ENCODE results near the gene BMP7.
"Not testable (repeated sequence)": the region's sequence is repeated elsewhere in the genome, so short reads cannot be mapped to it uniquely, and the experiment has no call there.

BMP7 gene

GRCh38 chr20:57191265-57191638 lies 75.2 kb downstream of the BMP7 start:
- not testable (repeated sequence) for H3K9ac ChIP-seq (ENCODE audit: low read length); H3K4ac ChIP-seq (ENCODE audit: low read depth, low read length); H2AFZ ChIP-seq (ENCODE audit: insufficient read depth, low read length, poor library complexity); H3K4me2 ChIP-seq (ENCODE audit: low read length); H3K4me3 ChIP-seq (ENCODE audit: low read depth, low read length); H3K4me1 ChIP-seq (ENCODE audit: control insufficient read depth in 1 of 2, insufficient read depth in 2 of 2, low read length in 2 of 2); H3K27me3 ChIP-seq (ENCODE audit: insufficient read depth, low read length); H3K18ac ChIP-seq (ENCODE audit: low read length); H3K9me3 ChIP-seq (ENCODE audit: insufficient read depth, low read depth, low read length); H3K27ac ChIP-seq (ENCODE audit: low read depth, low read length); H2BK12ac ChIP-seq (ENCODE audit: low read length); H4K12ac ChIP-seq (ENCODE audit: low read depth, low read length); H3K14ac ChIP-seq (ENCODE audit: low read length); DNase-seq; H2BK120ac ChIP-seq (ENCODE audit: insufficient read depth, low read length, poor library complexity); H4K8ac ChIP-seq (ENCODE audit: low read depth, low read length); H2BK5ac ChIP-seq (ENCODE audit: low read depth, low read length, poor library complexity); H3K36me3 ChIP-seq (ENCODE audit: control insufficient read depth in 1 of 2, insufficient read depth in 2 of 2, low read length in 2 of 2); H3K79me2 ChIP-seq (ENCODE audit: control insufficient read depth, insufficient read depth, low read length, poor library complexity); H3K79me1 ChIP-seq (ENCODE audit: low read length); H4K91ac ChIP-seq (ENCODE audit: low read depth, low read length); H3K23ac ChIP-seq (ENCODE audit: low read length); H2AK5ac ChIP-seq (ENCODE audit: low read length)
- no CpG with 5 or more reads among the region's 8 CpGs for WGBS (ENCODE audit: extremely low coverage, insufficient coverage, insufficient read length)

GRCh38 chr20:57190536-57191264 lies 75.7 kb downstream of the BMP7 start:
- Histone ChIP-seq H4K91ac (ENCODE audit: low read depth, low read length) (no peak overlapping the region), H3K4me1 (ENCODE audit: control insufficient read depth in 1 of 2, insufficient read depth in 2 of 2, low read length in 2 of 2) (no peaks in the 10 kb centered on the region), H4K12ac (ENCODE audit: low read depth, low read length) (no peak overlapping the region), H4K8ac (ENCODE audit: low read depth, low read length) (no peak overlapping the region), H3K79me1 (ENCODE audit: low read length) (no peaks in the 10 kb centered on the region), H3K36me3 (ENCODE audit: control insufficient read depth in 1 of 2, insufficient read depth in 2 of 2, low read length in 2 of 2) (no peaks in the 10 kb centered on the region), H3K4me2 (ENCODE audit: low read length) (no peak overlapping the region), H3K27ac (ENCODE audit: low read depth, low read length) (no peak overlapping the region), H2BK120ac (ENCODE audit: insufficient read depth, low read length, poor library complexity) (no peak overlapping the region), H2BK5ac (ENCODE audit: low read depth, low read length, poor library complexity) (no peak overlapping the region), H3K9me3 (ENCODE audit: insufficient read depth, low read depth, low read length) (peaks cover 2% of the 10 kb centered on the region), H3K79me2 (ENCODE audit: control insufficient read depth, insufficient read depth, low read length, poor library complexity) (no peaks in the 10 kb centered on the region), H3K4ac (ENCODE audit: low read depth, low read length) (no peak overlapping the region), H3K23ac (ENCODE audit: low read length) (no peak overlapping the region), H3K4me3 (ENCODE audit: low read depth, low read length) (no peak overlapping the region), H2AK5ac (ENCODE audit: low read length) (no peak overlapping the region), H2BK12ac (ENCODE audit: low read length) (no peak overlapping the region), H3K9ac (ENCODE audit: low read length) (no peak overlapping the region), H2AFZ (ENCODE audit: insufficient read depth, low read length, poor library complexity) (no peak overlapping the region), H3K27me3 (ENCODE audit: insufficient read depth, low read length) (no peaks in the 10 kb centered on the region), H3K14ac (ENCODE audit: low read length) (no peak overlapping the region), H3K18ac (ENCODE audit: low read length) (no peak overlapping the region)
- no peak for DNase-seq
- whole genome bisulfite sequencing (ENCODE audit: extremely low coverage, insufficient coverage, insufficient read length), result no CpG with 5 or more reads among the region's 17 CpGs

GRCh38 chr20:57189713-57190112 lies 76.7 kb downstream of the BMP7 start:
- WGBS (ENCODE audit: extremely low coverage, insufficient coverage, insufficient read length), result no CpG with 5 or more reads among the region's 5 CpGs

GRCh38 chr20:57188576-57189079 lies 77.8 kb downstream of the BMP7 start:
- Histone ChIP-seq H2AK5ac (ENCODE audit: low read length) (no peak overlapping the region), H3K27me3 (ENCODE audit: insufficient read depth, low read length) (no peaks in the 10 kb centered on the region), H2BK12ac (ENCODE audit: low read length) (no peak overlapping the region), H3K9ac (ENCODE audit: low read length) (no peak overlapping the region), H2BK5ac (ENCODE audit: low read depth, low read length, poor library complexity) (no peak overlapping the region), H2BK120ac (ENCODE audit: insufficient read depth, low read length, poor library complexity) (no peak overlapping the region), H3K9me3 (ENCODE audit: insufficient read depth, low read depth, low read length) (peaks cover 2% of the 10 kb centered on the region), H3K27ac (ENCODE audit: low read depth, low read length) (no peak overlapping the region), H3K18ac (ENCODE audit: low read length) (no peak overlapping the region), H2AFZ (ENCODE audit: insufficient read depth, low read length, poor library complexity) (no peak overlapping the region), H3K4me3 (ENCODE audit: low read depth, low read length) (no peak overlapping the region), H3K23ac (ENCODE audit: low read length) (no peak overlapping the region), H4K91ac (ENCODE audit: low read depth, low read length) (no peak overlapping the region), H3K79me1 (ENCODE audit: low read length) (no peaks in the 10 kb centered on the region), H3K4ac (ENCODE audit: low read depth, low read length) (no peak overlapping the region), H4K8ac (ENCODE audit: low read depth, low read length) (no peak overlapping the region), H3K14ac (ENCODE audit: low read length) (no peak overlapping the region), H4K12ac (ENCODE audit: low read depth, low read length) (no peak overlapping the region), H3K4me1 (ENCODE audit: control insufficient read depth in 1 of 2, insufficient read depth in 2 of 2, low read length in 2 of 2) (no peaks in the 10 kb centered on the region), H3K79me2 (ENCODE audit: control insufficient read depth, insufficient read depth, low read length, poor library complexity) (no peaks in the 10 kb centered on the region), H3K36me3 (ENCODE audit: control insufficient read depth in 1 of 2, insufficient read depth in 2 of 2, low read length in 2 of 2) (no peaks in the 10 kb centered on the region), H3K4me2 (ENCODE audit: low read length) (no peak overlapping the region)
- no CpG with 5 or more reads among the region's 6 CpGs for WGBS (ENCODE audit: extremely low coverage, insufficient coverage, insufficient read length)
- no peak for DNase-seq

More at GRCh38 chr20:57189713-57190112, 76.7 kb downstream of the BMP7 start:
- Histone ChIP-seq H3K27ac (ENCODE audit: low read depth, low read length) (no peak overlapping the region), H4K12ac (ENCODE audit: low read depth, low read length) (no peak overlapping the region), H4K8ac (ENCODE audit: low read depth, low read length) (no peak overlapping the region), H2AK5ac (ENCODE audit: low read length) (no peak overlapping the region), H3K9me3 (ENCODE audit: insufficient read depth, low read depth, low read length) (peaks cover 2% of the 10 kb centered on the region), H3K14ac (ENCODE audit: low read length) (no peak overlapping the region), H4K91ac (ENCODE audit: low read depth, low read length) (no peak overlapping the region), H2AFZ (ENCODE audit: insufficient read depth, low read length, poor library complexity) (no peak overlapping the region), H3K23ac (ENCODE audit: low read length) (no peak overlapping the region), H2BK5ac (ENCODE audit: low read depth, low read length, poor library complexity) (no peak overlapping the region), H3K36me3 (ENCODE audit: control insufficient read depth in 1 of 2, insufficient read depth in 2 of 2, low read length in 2 of 2) (no peaks in the 10 kb centered on the region), H2BK12ac (ENCODE audit: low read length) (no peak overlapping the region), H3K18ac (ENCODE audit: low read length) (no peak overlapping the region), H3K4me3 (ENCODE audit: low read depth, low read length) (no peak overlapping the region), H3K4me1 (ENCODE audit: control insufficient read depth in 1 of 2, insufficient read depth in 2 of 2, low read length in 2 of 2) (no peaks in the 10 kb centered on the region), H3K27me3 (ENCODE audit: insufficient read depth, low read length) (no peaks in the 10 kb centered on the region), H2BK120ac (ENCODE audit: insufficient read depth, low read length, poor library complexity) (no peak overlapping the region), H3K9ac (ENCODE audit: low read length) (no peak overlapping the region), H3K4ac (ENCODE audit: low read depth, low read length) (no peak overlapping the region), H3K4me2 (ENCODE audit: low read length) (no peak overlapping the region), H3K79me2 (ENCODE audit: control insufficient read depth, insufficient read depth, low read length, poor library complexity) (no peaks in the 10 kb centered on the region), H3K79me1 (ENCODE audit: low read length) (no peaks in the 10 kb centered on the region)
- DNase-seq, result no peak
